PC-3 (cell line): Measurements from ENCODE around the gene EPB41L5. TPM values are rescaled to one million over a fixed set of nuclear protein-coding genes. Genes with fewer than 3 reads are reported as not detected.

Source experiments
- ATAC-seq: fragments of 200-7000 bp; cut with Tn5 transposase; 2 replicates; pipeline ENCODE4 v1.9.1; 2020; ENCODE audit warnings: mild to moderate bottlenecking, moderate library complexity
- BruUV-seq: library from RNA; stranded (reverse); fragments of 400-500 nt; replicated peaks from 2 replicates; lab custom pipeline; 2021; lab: Mats Ljungman, UMichigan
- CTCF ChIA-PET: fragments of 300-600 bp; sonication (Branson Sonifier 250); formaldehyde crosslinking; loops from one replicate; lab custom pipeline; 2022; ENCODE audit warnings: antibody characterized with exemption; lab: Charles Lee
- POLR2A ChIA-PET: fragments of 300-600 bp; sonication (Branson Sonifier 250); formaldehyde crosslinking; loops from one replicate; lab custom pipeline; 2022; ENCODE audit warnings: antibody characterized with exemption; ENCODE audit not compliant: unreplicated experiment; lab: Charles Lee
- DNase-seq: peaks from one replicate; pipeline ENCODE4 v3.0.0-alpha.2; 2015
- H2AFZ ChIP-seq: fragments of 300-600 bp; sonication (generic); 2 replicates; pipeline ENCODE4 v1.6.0; 2016; ENCODE audit warnings: antibody characterized with exemption, low read length
- H3F3A ChIP-seq: fragments of 300-600 bp; sonication (generic); one replicate; pipeline ENCODE4 v1.6.0; 2017; ENCODE audit warnings: antibody characterized with exemption, low read length, control low read depth, mild to moderate bottlenecking; ENCODE audit not compliant: unreplicated experiment
- H3K27ac ChIP-seq: fragments of 300-600 bp; sonication (generic); 2 replicates; pipeline ENCODE4 v1.5.1; 2016; ENCODE audit warnings: mild to moderate bottlenecking, low read length
- H3K27me3 ChIP-seq: fragments of 300-600 bp; sonication (generic); 2 replicates; pipeline ENCODE4 v1.6.1; 2016; ENCODE audit warnings: low read length, mixed read lengths
- H3K36me3 ChIP-seq: fragments of 300-600 bp; sonication (generic); 2 replicates; pipeline ENCODE4 v1.6.1; 2016; ENCODE audit warnings: low read depth, mixed run types, low read length, mixed read lengths
- H3K4me1 ChIP-seq: fragments of 300-600 bp; sonication (generic); 2 replicates; pipeline ENCODE4 v1.5.1; 2016; ENCODE audit warnings: low read length; ENCODE audit not compliant: insufficient read depth
- H3K4me2 ChIP-seq: fragments of 300-600 bp; sonication (generic); 2 replicates; pipeline ENCODE4 v1.6.0; 2016; ENCODE audit warnings: low read length
- H3K4me3 ChIP-seq: fragments of 300-600 bp; sonication (generic); 2 replicates; pipeline ENCODE4 v1.5.1; 2016; ENCODE audit warnings: mild to moderate bottlenecking, low read length, mixed read lengths
- H3K79me2 ChIP-seq: fragments of 300-600 bp; sonication (generic); 2 replicates; pipeline ENCODE4 v1.6.1; 2017; ENCODE audit warnings: low read length, mixed read lengths
- H3K9ac ChIP-seq: fragments of 300-600 bp; sonication (generic); 2 replicates; pipeline ENCODE4 v1.6.0; 2016; ENCODE audit warnings: mild to moderate bottlenecking, low read length
- H3K9me2 ChIP-seq: fragments of 300-600 bp; sonication (generic); replicated peaks from 2 replicates; pipeline ENCODE4 v1.6.1; 2016; ENCODE audit warnings: mixed run types, low read length, mixed read lengths
- H3K9me3 ChIP-seq: fragments of 300-600 bp; sonication (generic); 2 replicates; pipeline ENCODE4 v1.6.1; 2016; ENCODE audit warnings: low read length, mixed read lengths
- H4K20me1 ChIP-seq: fragments of 300-600 bp; sonication (generic); 2 replicates; pipeline ENCODE4 v1.6.1; 2016; ENCODE audit warnings: low read length, mixed read lengths
- CTCF ChIP-seq: fragments of 300-600 bp; sonication (generic); conservative IDR thresholded peaks from 2 replicates; pipeline ENCODE4 v1.5.1; 2017; ENCODE audit warnings: antibody characterized with exemption, low read depth, mild to moderate bottlenecking, low read length
- EZH2 ChIP-seq: fragments of 300-600 bp; sonication (generic); IDR thresholded peaks from one replicate; pipeline ENCODE4 v1.6.1; 2017; ENCODE audit warnings: antibody characterized with exemption, mild to moderate bottlenecking, low read length; ENCODE audit not compliant: unreplicated experiment
- EZH2phosphoT487 ChIP-seq: fragments of 300-600 bp; sonication (generic); IDR thresholded peaks from 2 replicates; pipeline ENCODE4 v1.6.1; 2018; ENCODE audit warnings: mild to moderate bottlenecking, antibody characterized with exemption, low read length, borderline replicate concordance
- intact Hi-C: fragments of 100-400 bp; cut with micrococcal nuclease; formaldehyde crosslinking; loops from 2 replicates; pipeline ENCODE4 v1.9.0; 2023
- total RNA-seq: library from RNA; depleted of rRNA; stranded (reverse); fragments of >200 nt; gene quantifications from 2 replicates; pipeline ENCODE4 v1.2.3, GENCODE V29; 2014

The EPB41L5 gene
- total RNA-seq, 1 experiment from 2014 or later = 11.7 TPM

GRCh38 chr2:120169020-120169419 lies 156.1 kb downstream of the EPB41L5 start:
- no peak for ATAC-seq
- no peak overlapping the region for H3K9ac ChIP-seq

GRCh38 chr2:120174963-120175581 lies 162.2 kb downstream of the EPB41L5 start:
- peak; percentile 85 for TF ChIP-seq CTCF
- no peak for TF ChIP-seq EZH2phosphoT487
- H2AFZ ChIP-seq = 0 out of 2 replicates have a peak overlapping the region, but pooled peaks have one; percentile 21
- no peaks in the 10 kb centered on the region for H3K9me3 ChIP-seq
- ChIA-PET POLR2A (interaction anchor here (0.6 kb wide), 1 partner anchor 77 kb away, joined by 4 read pairs; no protein-coding TSS in a partner anchor), CTCF (interaction anchor here (0.5 to 2.5 kb wide), 14 partner anchors 48 to 533 kb away, joined by 3 to 33 read pairs (median 4); partner anchors contain the start of gene TMEM185B)
- no peaks in the 10 kb centered on the region for H3K36me3 ChIP-seq
- no peak overlapping the region for H3K4me3 ChIP-seq
- no peaks in the 10 kb centered on the region for H3K27me3 ChIP-seq
- H4K20me1 ChIP-seq = no peaks in the 10 kb centered on the region
- intact Hi-C loops = loop anchor here (1.0 to 10.0 kb wide), 7 partner anchors 66 to 530 kb away; partner anchors contain the start of gene EPB41L5
- no peak overlapping the region for H3K9ac ChIP-seq
- peak; percentile 62 for ATAC-seq
- peak; percentile 84 for DNase-seq
- H3K79me2 ChIP-seq = no peaks in the 10 kb centered on the region
- no peak overlapping the region for H3K27ac ChIP-seq
- no peaks in the 10 kb centered on the region for H3F3A ChIP-seq
- no TSS peak for BruUV-seq
- H3K4me1 ChIP-seq = no peaks in the 10 kb centered on the region
- no peaks in the 10 kb centered on the region for H3K9me2 ChIP-seq
- peak overlapping the region; percentile 16; the same call in 1 of the 2 replicates for H3K4me2 ChIP-seq

More at GRCh38 chr2:120169020-120169419, 156.1 kb downstream of the EPB41L5 start:
- Histone ChIP-seq H3K27me3 (no peaks in the 10 kb centered on the region), H3K4me3 (no peak overlapping the region), H4K20me1 (no peaks in the 10 kb centered on the region), H3K79me2 (no peaks in the 10 kb centered on the region), H3K36me3 (no peaks in the 10 kb centered on the region), H3K27ac (no peak overlapping the region), H3K9me3 (no peaks in the 10 kb centered on the region), H3K4me2 (no peak overlapping the region), H3F3A (no peaks in the 10 kb centered on the region), H3K9me2 (no peaks in the 10 kb centered on the region), H2AFZ (no peak overlapping the region), H3K4me1 (no peaks in the 10 kb centered on the region)
- TF ChIP-seq CTCF = no peak
- TF ChIP-seq EZH2 = no peak
- no peak for TF ChIP-seq EZH2phosphoT487
- DNase-seq = no peak
- ChIA-PET POLR2A (no interaction called here), CTCF (no interaction called here)
- intact Hi-C loops = loop anchor here (5.0 kb wide), 1 partner anchor 42 kb away; no protein-coding TSS in a partner anchor
- no TSS peak for BruUV-seq

GRCh38 chr2:120176526-120176925 lies 163.6 kb downstream of the EPB41L5 start:
- Histone ChIP-seq H3K9me2 (no peaks in the 10 kb centered on the region), H3K36me3 (no peaks in the 10 kb centered on the region), H3K27ac (no peak overlapping the region), H3K4me1 (no peaks in the 10 kb centered on the region), H3K79me2 (no peaks in the 10 kb centered on the region), H3F3A (no peaks in the 10 kb centered on the region), H3K27me3 (no peaks in the 10 kb centered on the region), H3K9ac (no peak overlapping the region), H2AFZ (no peak overlapping the region), H4K20me1 (no peaks in the 10 kb centered on the region), H3K4me3 (no peak overlapping the region), H3K9me3 (no peaks in the 10 kb centered on the region), H3K4me2 (no peak overlapping the region)
- ATAC-seq (no peak), DNase-seq (no peak)
- TF ChIP-seq EZH2phosphoT487 (no peak), CTCF (no peak), EZH2 (no peak)
- intact Hi-C loops = loop anchor here (10.0 kb wide), 2 partner anchors 352 to 532 kb away; no protein-coding TSS in a partner anchor
- no TSS peak for BruUV-seq
- CTCF ChIA-PET = no interaction called here
- POLR2A ChIA-PET = no interaction called here
